HG03139 (cell line): ENCODE measurements around the gene CSNK1G2.

Experiments
- ATAC-seq: cut with Tn5 transposase; IDR thresholded peaks from one replicate; pipeline ENCODE4 v1.9.1; 2021; ENCODE audit not compliant: unreplicated experiment

The CSNK1G2 gene

GRCh38 chr19:1943661-1944087, 2.7 kb downstream of the CSNK1G2 start:
- no peak for ATAC-seq

- ATAC-seq: no peak
Observed at GRCh38 chr19:1944088-1944915, 3.3 kb downstream of the CSNK1G2 start.

DNA sequence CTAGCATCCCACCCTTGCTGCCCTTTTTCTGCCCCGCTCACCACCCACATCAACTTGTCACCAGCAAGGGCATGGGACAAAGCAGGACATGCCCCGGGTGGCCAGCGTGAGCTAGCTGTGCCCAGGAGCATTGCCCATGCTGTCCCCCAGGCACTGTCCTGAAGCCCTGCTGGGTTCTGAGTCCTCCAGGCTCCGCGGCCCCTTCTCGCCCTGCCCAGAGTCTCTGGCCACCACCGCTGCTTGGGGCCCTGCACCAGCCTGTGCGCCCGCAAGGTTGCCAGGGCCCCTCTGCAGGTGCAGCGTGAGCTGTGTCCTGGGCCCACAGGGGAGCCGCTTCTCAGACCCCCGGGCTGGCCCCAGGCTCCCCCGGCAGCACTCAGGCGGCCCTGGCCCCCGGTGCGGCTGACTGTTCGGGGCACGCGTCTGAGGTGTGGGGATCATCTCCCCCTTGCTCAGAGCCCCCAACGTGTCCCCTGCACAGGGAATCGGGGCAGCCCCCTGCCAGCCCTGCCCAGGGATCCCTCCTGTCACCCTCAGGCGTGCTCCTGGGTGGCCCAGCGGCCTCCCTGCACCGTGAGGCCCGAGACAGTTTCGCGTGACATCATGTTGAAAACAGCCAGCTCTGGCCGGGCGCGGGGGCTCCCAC, 4.1 kb downstream of the CSNK1G2 start:
- ATAC-seq: no peak

DNA sequence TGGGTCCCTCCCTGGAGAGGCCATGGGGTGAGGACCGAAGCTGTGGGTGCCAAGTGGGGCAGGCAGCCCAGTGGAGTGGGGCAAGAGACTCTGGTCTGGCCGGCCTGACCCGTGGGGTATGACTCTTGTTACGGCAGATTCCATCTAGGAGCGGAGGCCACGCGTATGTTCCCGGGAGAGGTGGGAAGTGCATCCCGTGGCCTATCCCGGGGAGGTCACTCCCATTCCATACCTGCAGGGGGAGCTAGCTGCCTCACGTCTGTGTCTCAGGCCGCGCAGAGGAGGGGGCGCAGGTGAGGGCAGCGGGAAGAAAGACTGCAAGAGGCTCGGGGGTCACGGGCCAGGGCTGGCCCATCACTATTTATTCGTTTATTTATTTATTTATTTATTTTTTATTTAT, 4.9 kb downstream of the CSNK1G2 start:
- no peak for ATAC-seq

DNA sequence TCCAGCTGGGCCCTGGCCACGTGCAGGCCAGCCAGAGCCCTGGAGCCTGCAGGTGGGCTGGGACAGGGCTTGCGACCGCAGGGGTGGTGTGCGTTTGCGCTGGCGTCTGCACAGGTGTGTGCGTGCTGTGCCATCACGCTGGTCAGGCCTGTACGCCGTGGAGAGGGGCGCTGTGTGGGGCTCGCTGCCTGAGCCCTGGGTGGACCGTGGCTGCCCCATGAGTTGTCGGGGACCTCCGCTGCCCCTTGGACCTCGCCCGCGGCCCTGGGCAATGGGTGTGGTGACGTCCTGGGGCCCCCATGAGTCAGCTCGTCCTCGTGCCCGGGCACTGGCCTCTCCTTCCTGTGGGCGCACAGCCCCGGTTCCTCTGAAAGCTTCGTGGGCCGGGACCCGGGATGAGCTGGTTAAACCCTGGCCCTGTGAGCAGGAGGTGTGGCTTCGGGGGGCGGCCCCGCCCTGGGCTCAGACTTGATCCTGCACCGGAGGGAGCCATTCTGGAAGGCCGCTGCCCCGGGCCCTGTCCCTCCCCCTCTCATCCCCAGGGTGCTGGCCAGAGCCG, 6.8 kb downstream of the CSNK1G2 start:
- ATAC-seq: no peak

- ATAC-seq: no peak
Observed at GRCh38 chr19:1949304-1950101, 8.5 kb downstream of the CSNK1G2 start.

DNA sequence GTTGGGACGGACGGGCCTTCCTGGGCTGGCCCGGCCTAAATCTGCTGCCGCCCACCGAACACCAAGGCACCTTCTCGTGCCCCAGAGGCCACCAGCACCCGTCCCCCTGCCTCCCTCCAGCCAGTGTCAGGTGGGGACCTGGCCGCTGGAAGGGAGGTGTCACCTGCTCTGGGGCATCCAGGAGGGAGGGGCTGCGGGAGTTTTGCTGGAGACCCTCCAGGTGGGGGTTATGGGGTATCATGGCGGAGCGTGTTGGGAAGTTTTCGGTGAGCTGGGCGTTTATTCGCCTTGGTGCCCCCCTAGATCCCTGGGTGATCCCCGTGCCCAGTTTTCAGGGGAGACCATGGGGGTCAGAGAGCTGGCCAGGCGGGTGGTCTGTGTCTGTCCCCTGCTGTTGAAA, 9.7 kb downstream of the CSNK1G2 start:
- ATAC-seq: no peak

DNA sequence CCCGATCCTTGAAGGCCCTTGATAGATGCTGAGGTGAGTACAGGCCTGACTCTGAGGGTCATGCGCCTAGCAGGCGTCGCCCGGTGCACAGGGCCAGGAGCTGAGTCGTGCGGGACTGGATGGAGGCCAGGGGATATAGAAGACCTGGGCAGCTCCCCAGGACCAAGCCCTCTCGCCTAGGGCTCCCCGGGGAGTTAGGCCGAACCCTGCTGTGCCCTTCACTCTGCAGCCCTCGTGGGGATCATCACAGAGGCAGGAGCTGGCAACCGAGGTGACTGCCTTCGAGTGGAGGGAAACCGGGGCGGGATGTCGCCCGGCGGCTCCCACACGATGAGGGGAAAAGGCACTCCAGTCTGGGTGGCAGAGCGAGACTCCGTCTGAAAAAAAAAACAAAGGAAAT, 11.7 kb downstream of the CSNK1G2 start:
- ATAC-seq: no peak

GRCh38 chr19:1953037-1953436, 12.1 kb downstream of the CSNK1G2 start:
- no peak for ATAC-seq

DNA sequence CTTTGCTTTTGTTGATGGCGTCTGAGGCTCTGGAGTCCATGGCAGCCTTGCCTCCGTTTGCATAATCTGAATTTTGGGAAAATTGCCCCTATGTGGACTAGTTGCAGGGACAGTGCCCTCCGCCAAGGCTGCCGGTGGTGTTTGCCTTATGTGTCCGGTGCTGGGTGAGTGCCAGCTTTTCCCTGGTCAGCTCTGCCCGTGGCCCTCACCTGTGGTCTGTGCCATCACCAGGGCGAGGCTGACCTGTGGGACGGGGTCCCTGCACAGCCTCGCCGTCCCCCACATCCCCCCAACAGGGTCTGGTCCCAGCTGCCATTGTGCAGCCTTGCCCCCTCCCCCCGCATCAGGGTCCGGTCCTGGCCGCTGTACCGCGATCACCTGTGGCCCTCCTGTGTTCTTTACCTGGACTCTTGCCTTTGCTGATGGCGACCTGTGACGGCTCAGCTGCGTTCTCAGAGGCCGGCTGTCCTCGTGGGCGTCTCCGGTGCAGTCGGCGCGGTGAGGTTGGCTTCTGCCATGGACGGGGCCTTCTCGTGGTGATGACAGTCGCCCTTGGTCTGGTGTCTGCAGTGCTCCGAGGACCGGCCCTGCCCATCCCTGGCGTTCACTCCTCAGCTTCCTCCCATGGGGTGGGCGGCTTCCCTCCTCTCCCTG, 12.6 kb downstream of the CSNK1G2 start:
- no peak for ATAC-seq

GRCh38 chr19:1954532-1954933, 13.6 kb downstream of the CSNK1G2 start:
- ATAC-seq: no peak

GRCh38 chr19:1955171-1956121, 14.5 kb downstream of the CSNK1G2 start:
- no peak for ATAC-seq

DNA sequence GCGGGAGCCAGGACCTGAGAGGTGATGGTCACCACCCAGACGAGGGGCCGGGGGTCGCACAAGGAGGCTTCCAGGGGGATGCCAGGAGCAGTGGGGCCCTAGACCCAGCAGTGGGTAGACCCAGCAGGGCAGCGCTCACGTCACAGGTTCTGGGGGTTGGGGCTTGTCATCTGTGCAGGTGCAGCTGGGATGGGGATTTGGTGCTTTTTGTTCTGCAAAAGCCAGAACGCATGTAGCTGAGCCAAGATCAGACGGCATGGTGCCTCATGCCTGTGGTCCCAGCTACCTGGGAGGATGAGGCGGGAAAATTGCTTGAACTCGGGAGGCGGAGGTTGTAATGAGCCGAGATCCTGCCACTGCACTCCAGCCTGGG, 15.1 kb downstream of the CSNK1G2 start:
- no peak for ATAC-seq

DNA sequence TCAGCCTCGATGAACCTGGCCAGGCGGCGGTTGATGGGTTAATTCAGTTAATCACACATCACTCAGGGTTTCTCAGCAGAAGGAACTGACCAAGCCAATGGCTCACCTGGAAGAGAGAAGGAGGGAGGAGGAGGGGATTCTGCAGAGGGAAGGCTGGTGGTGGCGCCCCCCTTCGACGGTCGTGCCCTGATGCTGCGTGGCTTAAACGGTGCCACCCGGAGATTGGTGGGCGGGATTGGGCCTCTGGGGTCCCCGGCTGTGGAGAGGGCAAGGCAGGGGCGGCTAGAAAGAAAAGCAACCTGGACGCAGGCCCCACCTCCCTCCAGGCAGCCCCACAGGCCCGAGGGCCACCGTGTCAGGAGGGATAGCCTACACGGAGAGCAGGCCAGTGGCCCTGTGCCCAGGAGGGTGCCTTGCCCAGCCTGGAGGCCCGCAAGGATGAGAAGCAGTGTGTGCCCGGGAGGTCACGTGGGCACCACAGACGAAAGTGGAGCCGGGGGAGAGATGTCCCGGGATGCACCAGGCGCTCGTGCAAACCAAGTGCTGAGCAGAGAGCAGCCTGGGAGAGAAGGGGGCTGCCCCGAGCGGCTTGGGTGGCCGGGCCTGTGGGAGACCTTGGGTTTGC, 16.0 kb downstream of the CSNK1G2 start:
- no peak for ATAC-seq

DNA sequence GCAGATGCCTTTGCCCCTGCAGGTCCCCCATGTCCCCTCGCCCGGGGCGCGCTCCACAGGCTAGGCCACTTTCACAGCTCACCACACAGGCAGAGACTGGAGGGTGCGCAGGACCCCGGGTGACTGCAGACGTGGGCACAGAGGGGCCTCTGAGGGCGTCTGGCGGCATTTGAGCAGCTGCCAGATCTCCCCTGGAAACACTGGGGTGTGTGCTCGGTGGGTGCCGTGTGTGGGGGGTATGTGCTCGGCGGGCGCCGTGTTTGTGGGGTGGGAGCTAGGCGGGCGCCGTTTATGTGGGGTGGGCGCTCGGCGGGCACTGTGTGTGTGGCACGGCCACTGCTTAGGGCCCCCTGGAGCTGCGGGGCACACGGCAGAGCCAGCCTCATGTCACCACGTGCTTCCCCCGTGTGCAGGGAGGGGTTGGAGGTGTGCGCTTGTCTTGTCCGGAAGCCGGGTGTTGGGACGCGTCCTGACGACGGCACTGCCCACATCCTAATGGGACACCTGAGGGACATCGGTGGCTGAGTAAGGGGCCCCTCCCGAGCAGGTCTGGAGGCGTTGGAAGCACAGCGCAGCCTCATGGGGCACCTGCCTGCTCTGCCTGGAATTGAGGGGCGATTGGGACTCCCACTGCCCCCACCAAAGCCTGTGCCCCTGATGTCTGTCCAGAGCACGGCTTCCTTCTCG, 16.7 kb downstream of the CSNK1G2 start:
- ATAC-seq: no peak

- ATAC-seq: no peak
Observed at GRCh38 chr19:1959928-1960589, 19.1 kb downstream of the CSNK1G2 start.

DNA sequence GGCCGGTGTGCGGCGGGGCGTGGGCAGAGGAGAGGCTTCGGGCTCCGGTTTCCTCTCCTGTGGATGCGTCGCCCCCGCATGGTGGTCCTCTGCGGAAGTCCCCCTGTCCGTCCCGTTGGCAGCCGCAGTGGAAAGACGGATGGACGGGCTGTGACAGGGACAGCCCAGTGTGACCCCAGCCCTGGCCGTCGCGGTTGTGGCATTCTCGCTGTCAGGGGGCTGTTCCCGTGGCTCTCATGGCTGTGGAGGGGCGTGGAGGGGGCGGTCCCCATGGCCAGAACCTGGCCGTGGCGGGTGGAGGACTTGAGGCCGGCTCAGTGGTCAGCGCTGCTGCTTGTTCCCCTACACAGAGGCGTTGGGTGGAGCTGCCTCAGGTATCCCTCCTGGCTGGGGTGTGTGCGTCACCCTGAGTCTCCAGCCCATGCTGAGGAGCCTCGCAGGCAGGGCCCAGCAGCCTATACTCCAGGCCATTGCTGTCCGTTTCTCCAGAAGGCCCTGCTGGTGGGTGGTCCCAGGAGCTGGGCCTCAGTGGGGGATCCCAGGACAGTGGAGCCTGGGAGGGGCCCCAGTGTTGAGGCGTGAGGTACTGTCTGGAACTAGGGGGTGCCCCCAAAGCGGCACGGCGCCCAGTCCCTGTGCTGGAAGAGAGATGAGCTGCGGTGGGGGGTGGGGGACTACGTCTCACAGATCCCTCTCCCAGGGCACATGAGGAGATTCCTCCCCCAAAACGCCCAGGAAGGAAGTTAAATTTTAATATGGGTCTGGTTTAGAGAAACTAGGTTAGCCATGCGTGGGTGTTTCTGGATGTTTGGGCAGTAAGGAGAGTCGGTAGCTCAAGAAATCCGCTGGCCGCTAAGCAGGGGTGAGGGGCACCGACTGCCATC, 20.3 kb downstream of the CSNK1G2 start:
- no peak for ATAC-seq
